AG09309 (cell line): ENCODE measurements around the gene ABCC10.

Experiments
- DNase-seq: peaks from one replicate; pipeline ENCODE4 v3.0.0-alpha.2; 2010; ENCODE audit warnings: low read depth
- H3K4me3 ChIP-seq: 2 replicates; pipeline ENCODE4 v1.5.1; 2011; ENCODE audit warnings: mild to moderate bottlenecking, low read depth, low read length, moderate library complexity; ENCODE audit not compliant: control insufficient read depth
- CTCF ChIP-seq: IDR thresholded peaks from 2 replicates; pipeline ENCODE4 v1.5.1; 2011; ENCODE audit warnings: mild to moderate bottlenecking, low read depth, low read length, inconsistent platforms; ENCODE audit not compliant: insufficient read depth, control insufficient read depth; ENCODE audit errors: missing control alignments

The ABCC10 gene

GRCh38 chr6:43468748-43469681 is 41.7 kb downstream of the ABCC10 start:
- H3K4me3 ChIP-seq = no peak overlapping the region
- no peak for TF ChIP-seq CTCF
- no peak for DNase-seq

GRCh38 chr6:43469947-43470346 is 42.6 kb downstream of the ABCC10 start:
- H3K4me3 ChIP-seq = no peak overlapping the region
- no peak for DNase-seq
- TF ChIP-seq CTCF = no peak

- DNase-seq = no peak
- H3K4me3 ChIP-seq = no peak overlapping the region
- no peak for TF ChIP-seq CTCF
Measured at GRCh38 chr6:43471399-43471798, 44.1 kb downstream of the ABCC10 start.

- no peak for TF ChIP-seq CTCF
- H3K4me3 ChIP-seq = no peak overlapping the region
- no peak for DNase-seq
Measured at GRCh38 chr6:43472515-43472914, 45.2 kb downstream of the ABCC10 start.

- DNase-seq = no peak
- no peak overlapping the region for H3K4me3 ChIP-seq
Measured at GRCh38 chr6:43475516-43475915, 48.2 kb downstream of the ABCC10 start.

GRCh38 chr6:43476746-43477145 is 49.4 kb downstream of the ABCC10 start:
- DNase-seq = no peak
- H3K4me3 ChIP-seq = no peak overlapping the region
- no peak for TF ChIP-seq CTCF

More at GRCh38 chr6:43475516-43475915, 48.2 kb downstream of the ABCC10 start:
- TF ChIP-seq CTCF = no peak
